ENCODE measurements around the gene SLC7A6.

DNA sequence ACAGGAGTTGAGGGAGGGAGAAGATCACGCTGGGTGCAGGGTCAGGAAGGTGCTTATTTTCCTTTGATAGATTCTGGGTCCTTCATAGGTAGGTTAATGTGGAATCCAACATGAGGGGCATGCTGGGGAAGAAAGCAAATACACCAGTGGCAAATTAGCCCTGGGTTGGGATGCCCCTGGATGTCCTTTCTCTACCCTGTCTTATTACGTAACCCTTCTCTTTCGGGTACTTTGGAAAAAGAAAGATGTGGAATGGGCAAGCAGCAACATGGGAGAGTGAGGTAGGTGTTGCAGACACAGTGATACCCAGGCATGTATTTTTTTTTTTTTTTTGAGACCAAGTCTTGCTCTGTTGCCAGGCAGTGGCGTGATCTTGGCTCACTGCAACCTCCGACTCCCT lies 9.1 kb downstream of the SLC7A6 start:
- TF ChIP-seq, protein P1, sequence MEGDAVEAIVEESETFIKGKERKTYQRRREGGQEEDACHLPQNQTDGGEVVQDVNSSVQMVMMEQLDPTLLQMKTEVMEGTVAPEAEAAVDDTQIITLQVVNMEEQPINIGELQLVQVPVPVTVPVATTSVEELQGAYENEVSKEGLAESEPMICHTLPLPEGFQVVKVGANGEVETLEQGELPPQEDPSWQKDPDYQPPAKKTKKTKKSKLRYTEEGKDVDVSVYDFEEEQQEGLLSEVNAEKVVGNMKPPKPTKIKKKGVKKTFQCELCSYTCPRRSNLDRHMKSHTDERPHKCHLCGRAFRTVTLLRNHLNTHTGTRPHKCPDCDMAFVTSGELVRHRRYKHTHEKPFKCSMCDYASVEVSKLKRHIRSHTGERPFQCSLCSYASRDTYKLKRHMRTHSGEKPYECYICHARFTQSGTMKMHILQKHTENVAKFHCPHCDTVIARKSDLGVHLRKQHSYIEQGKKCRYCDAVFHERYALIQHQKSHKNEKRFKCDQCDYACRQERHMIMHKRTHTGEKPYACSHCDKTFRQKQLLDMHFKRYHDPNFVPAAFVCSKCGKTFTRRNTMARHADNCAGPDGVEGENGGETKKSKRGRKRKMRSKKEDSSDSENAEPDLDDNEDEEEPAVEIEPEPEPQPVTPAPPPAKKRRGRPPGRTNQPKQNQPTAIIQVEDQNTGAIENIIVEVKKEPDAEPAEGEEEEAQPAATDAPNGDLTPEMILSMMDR (IDR thresholded peaks at IDR 0.05; ENCODE audit: low read depth, low read length): no peak
- no peak for TF ChIP-seq EZH2phosphoT487 (IDR thresholded peaks at IDR 0.05; ENCODE audit: low read depth)
